Muscle layer of duodenum (tissue), 2 donors: ENCODE results near the gene CDK5RAP2.

Source experiments
- H3K27ac ChIP-seq: one replicate; pipeline ENCODE4 v1.7.0; 2013; ENCODE audit warnings: mild to moderate bottlenecking, low read length
- H3K27me3 ChIP-seq: one replicate; pipeline ENCODE4 v1.7.0; 2013; ENCODE audit warnings: low read depth, mild to moderate bottlenecking, control low read depth, low read length
- H3K36me3 ChIP-seq, 2 donors: one replicate each; pipeline ENCODE4 v1.7.0; 2013; ENCODE audit warnings: low read length in 2 of 2, control low read depth in 1 of 2, mild to moderate bottlenecking in 1 of 2; ENCODE audit not compliant: insufficient read depth in 2 of 2, control insufficient read depth in 1 of 2
- H3K4me1 ChIP-seq, 2 donors: one replicate each; pipeline ENCODE4 v1.7.0; 2013; ENCODE audit warnings: low read length in 2 of 2, mild to moderate bottlenecking in 2 of 2, control low read depth in 1 of 2, moderate library complexity in 1 of 2; ENCODE audit not compliant: insufficient read depth in 2 of 2, control insufficient read depth in 1 of 2
- H3K4me3 ChIP-seq, 2 donors: one replicate each; pipeline ENCODE4 v1.7.0; 2013; ENCODE audit warnings: low read length in 2 of 2, low read depth in 1 of 2, mild to moderate bottlenecking in 1 of 2
- H3K9me3 ChIP-seq, 2 donors: one replicate each; pipeline ENCODE4 v1.7.0; 2013; ENCODE audit warnings: low read length in 2 of 2, control low read depth in 1 of 2, mild to moderate bottlenecking in 1 of 2; ENCODE audit not compliant: control insufficient read depth in 1 of 2
- donor health status: healthy.

CDK5RAP2 gene

GRCh38 chr9:120376101-120376500 is 203.9 kb downstream of the CDK5RAP2 start:
- H3K36me3 ChIP-seq = no peaks in the 10 kb centered on the region
- no peak overlapping the region for H3K27ac ChIP-seq
- no peak overlapping the region for H3K4me3 ChIP-seq
- H3K9me3 ChIP-seq = peaks cover 0 to 15% of the 10 kb centered on the region in 2 donors
- H3K27me3 ChIP-seq = no peaks in the 10 kb centered on the region
- no peaks in the 10 kb centered on the region for H3K4me1 ChIP-seq

- Histone ChIP-seq H3K27me3 (no peaks in the 10 kb centered on the region), H3K9me3 (peaks cover 0 to 15% of the 10 kb centered on the region in 2 donors), H3K36me3 (no peaks in the 10 kb centered on the region), H3K4me1 (no peaks in the 10 kb centered on the region), H3K27ac (no peak overlapping the region), H3K4me3 (no peak overlapping the region)
Measured at GRCh38 chr9:120375316-120375715, 204.7 kb downstream of the CDK5RAP2 start.

- Histone ChIP-seq H3K9me3 (peaks cover 0 to 12% of the 10 kb centered on the region in 2 donors), H3K27me3 (no peaks in the 10 kb centered on the region), H3K4me3 (no peak overlapping the region)
Measured at GRCh38 chr9:120374817-120375216, 205.2 kb downstream of the CDK5RAP2 start.

GRCh38 chr9:120374239-120374638 is 205.7 kb downstream of the CDK5RAP2 start:
- Histone ChIP-seq H3K27me3 (no peaks in the 10 kb centered on the region), H3K9me3 (peaks cover 0 to 6% of the 10 kb centered on the region in 2 donors), H3K36me3 (no peaks in the 10 kb centered on the region), H3K4me3 (no peak overlapping the region), H3K4me1 (no peaks in the 10 kb centered on the region), H3K27ac (no peak overlapping the region)

More at GRCh38 chr9:120374817-120375216, 205.2 kb downstream of the CDK5RAP2 start:
- H3K4me1 ChIP-seq = no peaks in the 10 kb centered on the region
- no peak overlapping the region for H3K27ac ChIP-seq
- no peaks in the 10 kb centered on the region for H3K36me3 ChIP-seq

- Histone ChIP-seq H3K27ac (no peak overlapping the region), H3K36me3 (no peaks in the 10 kb centered on the region), H3K9me3 (no peaks in the 10 kb centered on the region), H3K4me3 (no peak overlapping the region), H3K4me1 (no peaks in the 10 kb centered on the region), H3K27me3 (no peaks in the 10 kb centered on the region)
Measured at GRCh38 chr9:120372040-120372439, 207.9 kb downstream of the CDK5RAP2 start.

GRCh38 chr9:120369608-120370220 is 210.3 kb downstream of the CDK5RAP2 start:
- H3K36me3 ChIP-seq = no peaks in the 10 kb centered on the region
- H3K27me3 ChIP-seq = no peaks in the 10 kb centered on the region

GRCh38 chr9:120368799-120369198 is 211.2 kb downstream of the CDK5RAP2 start:
- Histone ChIP-seq H3K27ac (no peak overlapping the region), H3K27me3 (no peaks in the 10 kb centered on the region), H3K4me1 (no peaks in the 10 kb centered on the region), H3K36me3 (no peaks in the 10 kb centered on the region), H3K9me3 (no peaks in the 10 kb centered on the region), H3K4me3 (no peak overlapping the region)

More at GRCh38 chr9:120369608-120370220, 210.3 kb downstream of the CDK5RAP2 start:
- no peak overlapping the region for H3K4me3 ChIP-seq
- H3K9me3 ChIP-seq = no peaks in the 10 kb centered on the region
- H3K4me1 ChIP-seq = no peaks in the 10 kb centered on the region
- no peak overlapping the region for H3K27ac ChIP-seq

- H3K27me3 ChIP-seq = no peaks in the 10 kb centered on the region
- H3K27ac ChIP-seq = no peak overlapping the region
- no peaks in the 10 kb centered on the region for H3K9me3 ChIP-seq
- no peak overlapping the region for H3K4me3 ChIP-seq
- H3K4me1 ChIP-seq = no peaks in the 10 kb centered on the region
- H3K36me3 ChIP-seq = no peaks in the 10 kb centered on the region
Measured at GRCh38 chr9:120366644-120367019, 213.3 kb downstream of the CDK5RAP2 start.

GRCh38 chr9:120365386-120365785 is 214.6 kb downstream of the CDK5RAP2 start:
- Histone ChIP-seq H3K36me3 (no peaks in the 10 kb centered on the region), H3K4me3 (no peak overlapping the region), H3K27ac (no peak overlapping the region), H3K9me3 (no peaks in the 10 kb centered on the region), H3K4me1 (no peaks in the 10 kb centered on the region), H3K27me3 (no peaks in the 10 kb centered on the region)

- no peak overlapping the region for H3K4me3 ChIP-seq
- H3K9me3 ChIP-seq = no peaks in the 10 kb centered on the region
- no peak overlapping the region for H3K27ac ChIP-seq
- no peaks in the 10 kb centered on the region for H3K36me3 ChIP-seq
- no peaks in the 10 kb centered on the region for H3K4me1 ChIP-seq
- H3K27me3 ChIP-seq = no peaks in the 10 kb centered on the region
Measured at GRCh38 chr9:120363697-120364096, 216.3 kb downstream of the CDK5RAP2 start.

- Histone ChIP-seq H3K4me1 (no peaks in the 10 kb centered on the region), H3K36me3 (no peaks in the 10 kb centered on the region), H3K9me3 (no peaks in the 10 kb centered on the region), H3K27ac (no peak overlapping the region), H3K4me3 (no peak overlapping the region), H3K27me3 (no peaks in the 10 kb centered on the region)
Measured at GRCh38 chr9:120362446-120362845, 217.5 kb downstream of the CDK5RAP2 start.

GRCh38 chr9:120361551-120361950 is 218.4 kb downstream of the CDK5RAP2 start:
- H3K4me1 ChIP-seq = no peaks in the 10 kb centered on the region
- H3K27me3 ChIP-seq = no peaks in the 10 kb centered on the region
- H3K4me3 ChIP-seq = no peak overlapping the region
- no peaks in the 10 kb centered on the region for H3K36me3 ChIP-seq
- no peaks in the 10 kb centered on the region for H3K9me3 ChIP-seq
- H3K27ac ChIP-seq = no peak overlapping the region
